GM19397 (cell line): ENCODE results near the gene MAEA.

Source experiments
- ATAC-seq: cut with Tn5 transposase; IDR thresholded peaks from one replicate; pipeline ENCODE4 v1.9.1; 2021; ENCODE audit warnings: mild to moderate bottlenecking, moderate library complexity; ENCODE audit not compliant: unreplicated experiment

The MAEA gene

DNA sequence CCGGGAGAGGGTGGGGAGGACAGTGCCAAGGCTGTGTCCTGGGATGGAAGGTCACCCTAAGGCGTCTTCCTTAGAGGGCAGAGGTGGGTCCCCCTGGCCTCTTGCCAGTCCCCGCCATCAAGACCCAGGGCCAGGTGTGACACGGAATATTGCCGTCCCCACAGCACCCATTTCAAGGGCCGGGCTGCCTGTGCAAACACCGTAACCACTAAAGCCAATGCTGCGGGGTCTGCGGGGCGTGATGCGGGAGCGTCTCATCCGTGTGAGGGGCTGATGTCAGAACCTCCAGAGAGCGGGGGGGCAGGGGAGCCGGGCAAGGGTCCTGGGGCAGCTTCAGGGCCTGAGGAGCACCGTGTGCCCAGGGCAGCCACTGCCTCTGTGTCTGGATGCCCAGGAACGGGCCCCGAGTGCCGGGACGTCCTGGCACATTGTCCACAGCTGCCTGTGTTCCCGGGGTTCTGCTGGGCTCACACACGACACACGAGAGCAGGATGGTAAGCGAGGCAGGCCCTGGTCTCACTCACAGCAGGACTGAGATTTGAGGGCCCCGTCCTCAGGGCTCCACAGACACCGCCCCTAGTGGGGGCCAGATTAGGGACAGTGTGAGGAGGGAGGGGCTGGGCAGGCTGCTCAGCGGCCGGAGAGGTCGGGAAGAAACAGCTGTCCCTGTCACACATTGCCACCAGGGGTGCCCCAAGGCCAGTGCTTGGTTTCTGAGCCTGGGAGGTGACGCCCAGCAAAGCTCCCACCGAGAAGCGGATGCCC is 87.3 kb downstream of the MAEA start:
- ATAC-seq = no peak

DNA sequence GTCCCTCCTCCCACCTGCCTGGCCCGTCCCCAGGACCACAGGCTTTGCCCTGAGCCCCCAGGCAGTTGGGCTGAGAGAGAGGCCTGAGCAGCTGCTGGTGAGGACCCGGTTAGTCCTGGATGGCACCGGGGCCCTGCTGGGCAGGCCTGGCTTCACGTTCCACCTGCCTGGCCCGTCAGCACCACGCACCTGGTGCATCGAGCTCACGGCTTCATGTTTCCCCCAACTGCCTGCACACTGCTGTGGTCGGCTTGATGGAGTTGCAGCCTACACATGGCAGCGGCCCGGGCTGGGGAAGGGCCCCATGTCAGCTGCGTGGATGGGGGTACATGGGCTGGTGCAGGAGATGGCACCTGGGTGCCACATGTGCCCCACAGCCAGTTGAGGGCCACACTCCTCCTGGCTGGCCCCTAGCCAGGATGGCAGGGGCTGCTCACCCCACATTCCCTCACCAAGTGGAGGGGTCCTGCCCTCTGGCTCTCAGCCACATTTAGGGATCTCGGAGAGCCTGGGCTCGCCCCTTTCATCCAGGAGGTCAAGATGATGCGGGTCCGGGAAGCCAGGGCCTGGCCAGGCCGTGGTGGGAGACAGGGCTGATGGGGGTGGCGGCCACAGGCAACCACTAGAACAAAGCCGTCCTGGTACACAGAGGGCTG is 88.0 kb downstream of the MAEA start:
- no peak for ATAC-seq

DNA sequence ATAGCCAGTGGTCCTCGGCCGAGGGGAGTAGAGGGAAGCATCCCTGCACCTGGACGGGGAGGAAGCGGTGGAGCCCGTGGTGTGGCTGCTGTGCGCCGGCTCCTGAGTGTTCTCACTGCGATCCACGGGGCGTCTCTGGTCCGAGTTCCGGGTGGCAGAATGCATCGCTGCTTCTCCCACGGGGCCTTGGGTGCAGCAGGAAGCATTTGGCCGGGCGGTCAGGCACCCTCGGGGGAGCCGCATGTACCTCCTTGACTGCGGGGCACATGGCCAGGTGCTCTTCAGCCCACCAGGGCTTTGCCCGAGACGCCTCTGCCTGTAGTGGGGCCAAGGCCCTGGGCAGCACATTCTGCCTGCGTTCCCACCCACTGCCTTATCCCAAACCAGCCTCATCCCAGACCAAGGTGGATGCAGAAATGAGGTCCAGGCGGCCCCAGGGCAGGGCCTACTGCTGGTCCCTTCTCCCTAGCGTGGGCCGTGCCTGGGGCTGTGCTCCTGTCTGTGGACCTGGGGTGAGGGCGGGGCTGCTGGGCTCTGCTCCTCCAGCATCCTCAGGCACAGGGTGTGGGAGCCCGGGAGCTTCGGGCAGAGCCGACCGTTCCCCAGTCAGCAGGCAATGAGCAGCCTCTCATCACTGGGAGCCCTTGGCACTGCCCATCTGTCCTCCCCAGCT is 89.0 kb downstream of the MAEA start:
- no peak for ATAC-seq

DNA sequence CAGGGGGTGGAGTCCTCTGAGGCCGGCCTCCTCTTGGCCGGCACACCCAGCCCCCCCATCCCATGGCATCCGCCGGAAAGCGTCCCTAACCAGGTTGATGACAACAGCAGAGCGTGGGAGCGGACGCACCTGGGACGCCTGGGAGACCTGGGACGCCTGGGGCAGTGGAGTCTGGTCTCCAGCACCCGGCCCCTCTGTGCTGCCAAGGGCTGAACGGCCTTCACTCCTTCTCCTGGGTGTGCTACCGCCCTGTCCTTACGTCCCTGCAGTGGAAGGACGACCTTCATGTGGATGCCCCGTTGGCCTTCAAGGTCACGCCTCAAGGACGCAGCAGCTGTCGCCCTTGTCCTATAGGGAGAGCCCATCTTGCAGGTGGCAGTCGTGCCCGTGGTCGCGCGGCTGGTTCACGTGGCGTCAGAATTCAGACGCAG is 89.7 kb downstream of the MAEA start:
- ATAC-seq = no peak

DNA sequence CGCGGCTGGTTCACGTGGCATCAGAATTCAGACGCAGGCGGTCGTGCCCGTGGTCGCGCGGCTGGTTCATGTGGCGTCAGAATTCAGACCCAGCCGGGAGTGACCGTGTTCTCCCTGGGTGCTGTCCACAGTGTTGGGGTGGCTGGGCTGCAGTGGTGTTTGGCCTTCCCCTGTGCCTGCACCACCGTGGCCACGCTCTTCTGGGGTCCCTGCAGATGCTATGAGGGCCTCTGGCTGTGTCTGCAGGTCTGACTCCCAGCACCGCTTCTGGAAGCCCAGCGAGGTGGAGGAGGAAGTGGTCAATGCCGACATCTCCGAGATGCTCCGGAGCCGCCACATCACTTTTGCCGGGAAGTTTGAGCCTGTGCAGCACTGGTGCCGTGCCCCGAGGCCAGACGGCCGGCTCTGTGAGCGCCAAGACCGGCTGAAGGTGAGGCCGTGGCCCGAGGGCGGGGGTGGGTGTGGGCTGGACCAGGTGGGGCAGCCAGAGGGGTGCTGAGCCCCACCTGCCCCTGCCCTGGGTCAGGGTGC is 90.2 kb downstream of the MAEA start:
- ATAC-seq = no peak

DNA sequence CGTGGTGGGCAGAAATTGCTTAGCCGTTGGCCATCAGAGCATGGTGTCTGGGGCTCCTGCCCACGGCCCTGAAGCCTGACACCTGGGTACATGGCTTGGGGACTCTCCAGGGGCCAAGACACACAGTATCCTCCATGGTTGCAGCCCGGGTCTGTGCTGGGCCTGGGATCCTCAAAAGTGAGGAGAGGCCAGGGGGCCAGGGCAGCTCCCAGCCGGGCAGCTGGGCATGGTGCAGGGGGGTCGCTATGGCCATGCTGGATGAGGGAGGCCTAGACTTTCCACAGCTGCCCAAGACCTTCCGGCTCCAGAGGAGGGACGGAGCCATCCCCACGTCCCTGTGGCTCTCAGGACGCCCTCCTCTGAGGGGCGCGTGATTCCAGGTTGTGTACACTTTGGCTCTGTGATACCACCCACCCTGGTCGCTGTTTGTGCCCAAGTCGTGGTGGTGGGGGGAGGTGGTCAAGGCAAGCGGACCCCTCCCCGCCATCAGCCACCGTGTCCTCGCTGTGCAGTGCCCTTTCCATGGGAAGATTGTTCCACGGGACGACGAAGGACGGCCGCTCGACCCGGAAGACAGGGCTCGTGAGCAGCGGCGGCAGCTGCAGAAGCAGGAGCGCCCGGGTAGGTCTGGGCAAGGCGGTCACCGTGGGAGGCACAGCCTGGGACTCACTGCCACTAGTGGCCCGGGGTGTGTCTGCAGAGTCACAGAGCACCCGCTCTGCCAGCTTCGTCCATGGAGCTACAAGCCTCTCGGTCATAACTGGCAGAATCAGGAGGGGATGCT is 90.9 kb downstream of the MAEA start:
- ATAC-seq = no peak

DNA sequence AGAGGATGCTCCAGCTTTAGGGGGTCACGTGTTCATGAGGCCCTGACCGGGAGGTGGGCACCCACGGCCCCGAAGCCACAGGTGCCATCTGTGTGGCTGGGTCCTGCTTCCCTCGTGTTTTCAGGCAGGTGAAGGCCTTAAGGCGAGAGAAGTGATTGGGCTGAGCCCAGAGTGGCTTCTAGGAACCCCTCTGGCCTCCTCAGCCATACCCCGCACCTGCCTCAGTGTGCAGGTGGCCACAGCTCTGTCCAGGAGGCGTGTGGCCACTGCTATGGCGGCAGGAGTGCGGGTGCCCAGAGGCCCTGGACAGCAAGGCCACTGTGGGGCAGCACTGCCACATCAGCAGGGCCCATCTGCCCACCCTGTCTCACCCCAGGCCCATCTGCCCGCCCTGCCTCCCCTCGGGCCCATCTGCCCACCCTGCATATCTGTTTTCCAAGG is 91.5 kb downstream of the MAEA start:
- ATAC-seq = no peak

DNA sequence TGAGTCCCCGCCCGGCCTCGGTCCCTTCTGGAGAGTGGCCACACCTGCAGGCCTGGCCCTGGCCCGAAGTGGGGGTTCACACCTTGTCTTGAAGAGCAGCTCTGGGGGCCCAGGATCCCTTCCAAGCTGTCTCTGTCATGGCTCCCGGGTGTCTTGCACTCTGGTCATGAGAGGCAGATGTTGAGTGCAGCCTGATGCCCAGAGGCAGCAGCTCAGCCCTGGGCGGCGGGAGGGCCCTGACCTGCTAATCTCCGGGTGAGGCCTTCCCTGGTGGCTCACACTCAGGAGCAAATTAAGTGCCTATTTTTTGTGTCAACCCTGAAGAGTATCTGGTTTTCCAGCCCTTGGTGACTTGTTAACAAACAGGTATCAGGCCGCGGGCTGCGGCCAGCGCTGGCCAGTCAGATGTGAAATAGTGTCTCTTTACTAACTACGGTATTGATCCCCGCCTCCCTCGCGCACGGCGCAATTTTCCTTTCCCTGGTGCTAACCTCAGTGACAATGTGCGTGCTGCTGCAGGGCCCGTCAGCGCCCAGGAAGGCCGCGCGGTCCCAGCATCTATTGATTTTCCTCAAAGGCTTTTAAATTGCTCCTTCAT is 92.4 kb downstream of the MAEA start:
- ATAC-seq = no peak

DNA sequence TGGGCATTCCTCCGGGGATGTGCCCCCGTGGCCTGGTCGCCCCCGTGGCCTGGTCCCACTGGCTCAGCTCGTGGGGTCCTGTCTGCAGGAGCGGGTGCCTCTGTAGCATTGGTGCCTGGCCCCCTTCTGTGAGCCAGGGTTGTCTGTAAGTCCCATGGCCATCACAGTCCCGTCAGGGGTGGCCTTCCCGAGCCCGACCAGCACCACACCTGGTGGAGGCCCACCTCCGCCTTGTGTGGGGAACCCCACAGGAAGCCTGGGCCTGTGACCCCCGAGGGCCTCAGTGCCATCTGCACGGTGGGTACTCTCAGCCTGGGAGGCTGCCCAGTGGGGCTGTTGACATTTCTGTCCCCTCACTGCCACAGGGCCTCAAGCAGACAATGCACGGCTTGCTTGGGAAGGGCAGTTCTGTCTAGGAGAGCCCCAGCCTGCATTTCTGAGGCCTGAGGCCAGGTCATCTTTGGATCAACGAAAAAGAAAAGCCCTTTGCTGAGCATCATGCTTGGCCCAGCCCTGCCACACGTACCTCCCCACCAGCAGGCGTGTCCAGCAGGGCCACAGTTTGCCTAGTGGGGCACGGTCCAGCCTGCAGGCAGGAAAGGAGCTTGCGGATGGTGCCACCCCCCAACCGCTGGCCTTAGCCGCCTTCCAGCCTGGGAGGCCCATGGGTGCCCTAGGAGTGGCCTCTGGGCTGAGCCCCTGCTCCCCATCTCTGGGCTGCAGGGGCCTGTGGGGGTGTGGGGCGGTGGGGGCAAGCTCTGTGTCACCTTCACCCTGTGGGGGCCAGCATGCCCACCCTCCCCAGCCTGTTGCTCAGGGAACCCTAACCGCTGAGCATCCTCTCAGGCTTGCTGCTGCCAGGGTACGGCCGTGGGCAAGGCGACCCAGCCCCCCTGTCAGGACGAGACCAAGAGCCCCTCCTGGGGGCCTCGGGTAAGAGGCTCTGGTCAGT is 93.4 kb downstream of the MAEA start:
- ATAC-seq = no peak

DNA sequence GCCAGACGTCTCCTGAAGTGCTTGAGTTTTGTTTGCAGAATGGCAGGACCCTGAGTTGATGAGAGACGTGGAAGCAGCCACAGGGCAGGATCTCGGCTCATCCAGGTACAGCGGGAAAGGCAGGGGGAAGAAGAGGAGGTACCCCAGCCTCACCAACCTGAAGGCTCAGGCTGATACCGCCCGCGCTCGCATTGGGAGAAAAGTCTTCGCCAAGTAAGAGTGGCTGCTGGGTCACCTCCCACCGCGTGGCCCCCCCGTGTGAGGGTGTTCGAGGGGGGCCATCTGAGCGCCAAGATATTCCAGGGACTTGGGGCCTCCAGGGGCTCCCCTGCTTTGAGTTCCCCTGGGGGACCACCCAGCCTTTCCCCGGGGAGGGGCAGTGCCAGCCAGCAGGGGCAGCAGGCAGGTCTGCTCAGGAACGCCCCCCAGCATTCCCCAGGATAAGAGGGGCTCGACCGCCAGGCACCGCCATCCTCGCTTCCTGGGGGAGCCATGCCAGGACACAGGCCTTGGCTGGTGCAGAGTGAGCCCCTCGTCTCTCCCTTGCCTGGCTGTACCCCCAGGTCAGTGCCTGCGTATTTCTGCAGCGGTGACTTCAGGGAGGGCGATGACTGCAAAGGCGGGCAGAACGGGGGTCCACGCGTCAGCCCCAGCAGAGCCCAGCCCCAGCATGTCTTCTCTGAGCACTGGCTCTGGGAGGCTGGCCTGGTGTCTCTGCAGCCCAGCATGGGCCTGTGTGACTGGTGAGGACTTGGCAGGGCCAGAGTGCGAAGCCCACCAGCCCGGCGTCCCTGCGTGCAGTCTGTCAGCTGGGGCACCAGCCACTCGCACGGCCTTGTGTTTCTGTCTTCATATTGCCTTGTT is 94.3 kb downstream of the MAEA start:
- ATAC-seq = no peak

DNA sequence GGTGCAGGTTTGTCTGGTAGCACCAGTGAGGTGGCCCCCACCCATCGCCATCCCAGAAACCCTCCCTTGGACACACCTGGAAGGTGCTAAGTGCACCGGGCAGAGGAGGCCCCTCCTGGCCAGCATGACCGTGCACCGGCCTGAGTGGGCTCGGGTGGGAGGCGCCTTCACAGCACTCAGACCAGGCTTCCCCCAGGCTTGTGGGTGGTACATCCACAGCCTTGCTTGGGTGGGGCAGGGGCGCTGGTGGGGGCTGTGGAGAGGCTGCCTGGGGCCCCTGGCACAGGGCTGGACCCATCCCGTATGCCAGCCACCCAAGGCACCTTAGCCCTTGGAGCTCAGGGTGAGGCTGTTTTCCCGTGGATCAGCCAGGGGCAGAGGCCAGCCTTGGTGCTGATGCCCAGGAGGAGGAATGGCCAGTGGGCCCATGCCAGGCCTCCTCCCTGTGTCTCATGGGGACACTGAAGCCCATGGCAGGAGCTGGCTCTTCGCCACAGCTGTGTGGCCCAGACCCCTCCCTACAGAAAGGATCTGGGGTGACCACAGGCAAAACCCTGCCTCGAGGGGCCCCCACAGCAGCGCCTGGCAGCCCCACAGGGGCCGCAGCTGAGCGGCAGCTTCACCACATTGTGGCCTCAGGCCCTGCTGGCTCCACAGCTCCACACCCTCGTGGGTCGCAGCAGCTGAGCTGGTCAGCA is 95.1 kb downstream of the MAEA start:
- ATAC-seq = no peak

DNA sequence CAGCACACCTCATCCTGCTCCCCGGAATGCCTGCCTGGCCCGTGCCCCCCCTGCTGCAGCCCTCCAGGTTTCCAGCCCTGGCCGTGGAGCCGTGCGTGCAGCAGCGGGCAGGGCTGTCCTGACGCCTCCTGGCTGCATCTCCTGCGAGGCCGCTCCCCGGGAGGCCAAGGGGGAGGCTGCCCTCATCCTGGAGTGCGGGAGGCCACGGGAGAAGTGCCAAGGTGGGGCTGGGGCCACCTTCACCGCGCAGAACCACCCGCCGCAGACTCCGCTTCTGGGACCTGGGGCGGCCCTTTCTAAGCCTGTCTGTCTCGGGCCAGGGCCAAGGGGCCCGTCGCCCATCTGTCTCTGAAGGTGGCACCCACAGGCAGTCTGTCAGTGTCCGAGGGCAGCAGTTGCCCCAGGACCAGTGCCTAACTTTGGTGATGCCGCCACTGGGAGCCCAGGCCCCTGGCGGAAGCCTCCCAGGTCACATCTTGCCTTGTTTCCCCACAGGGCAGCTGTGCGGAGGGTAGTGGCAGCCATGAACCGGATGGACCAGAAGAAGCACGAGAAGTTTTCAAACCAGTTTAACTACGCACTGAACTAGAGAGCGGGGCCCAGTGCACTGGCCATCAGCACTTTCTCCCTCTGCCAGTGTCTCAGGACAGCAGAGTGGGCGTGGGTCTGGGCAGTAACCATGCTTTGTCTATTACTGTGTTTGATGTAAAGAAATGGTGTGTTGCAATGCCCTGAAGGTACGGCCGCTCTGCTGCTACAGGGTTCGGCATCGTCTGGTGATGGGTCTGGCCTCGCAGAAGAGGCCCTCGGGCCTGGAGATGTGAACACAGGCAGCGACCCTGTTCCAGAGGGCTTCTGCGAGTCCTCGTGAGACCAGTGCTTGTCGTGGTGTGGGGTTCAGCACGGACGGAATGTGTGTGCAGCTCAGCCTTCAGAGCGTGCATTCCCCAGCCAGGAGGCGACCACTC is 96.0 kb downstream of the MAEA start:
- no peak for ATAC-seq
